CD14-positive monocyte (primary cell): ENCODE data around the gene FASN. TPM values are rescaled to one million over a fixed set of nuclear protein-coding genes. Genes with fewer than 3 reads are reported as not detected.
A peak's percentile ranks its signal among the peaks of the same experiment; 100 is the strongest.

Experiments
- DNase-seq, 3 donors: peaks; one replicate each; pipeline ENCODE4 v3.0.0-alpha.2; 2011 to 2022
- H2AFZ ChIP-seq: 2 replicates; pipeline ENCODE4 v1.6.0; 2012; ENCODE audit warnings: mild to moderate bottlenecking, low read depth, low read length, inconsistent platforms; ENCODE audit not compliant: insufficient read depth, poor library complexity, severe bottlenecking
- H3K27ac ChIP-seq, 2 donors: 1 replicate in 1 of 2; 2 replicates in 1 of 2; pipeline ENCODE4 v1.5.1; 2012 to 2013; ENCODE audit warnings: low read length in 2 of 2, control low read depth in 1 of 2, inconsistent platforms in 1 of 2, low read depth in 1 of 2, mild to moderate bottlenecking in 1 of 2
- H3K27me3 ChIP-seq, 2 donors: one replicate each; pipeline versions ENCODE4 v1.6.0 to v1.6.1; 2011 to 2013; ENCODE audit warnings: low read length in 2 of 2; ENCODE audit not compliant: control insufficient read depth in 2 of 2, insufficient read depth in 2 of 2
- H3K36me3 ChIP-seq, 2 donors: replicated peaks in 1 of 2; 1 replicate in 1 of 2; 2 replicates in 1 of 2; pipeline versions ENCODE4 v1.5.1 to v1.6.1; 2012 to 2013; ENCODE audit warnings: low read length in 2 of 2, control low read depth in 1 of 2, inconsistent platforms in 1 of 2, mild to moderate bottlenecking in 1 of 2; ENCODE audit not compliant: insufficient read depth in 2 of 2, control insufficient read depth in 1 of 2
- H3K4me1 ChIP-seq, 2 donors: 1 replicate in 1 of 2; 2 replicates in 1 of 2; pipeline versions ENCODE4 v1.5.1 to v1.6.1; 2012 to 2013; ENCODE audit warnings: low read length in 2 of 2, control low read depth in 1 of 2, inconsistent platforms in 1 of 2, mild to moderate bottlenecking in 1 of 2, moderate library complexity in 1 of 2; ENCODE audit not compliant: insufficient read depth in 2 of 2, control insufficient read depth in 1 of 2
- H3K4me2 ChIP-seq: replicated peaks from 2 replicates; pipeline ENCODE3; 2012; ENCODE audit warnings: low read length, moderate library complexity, mild to moderate bottlenecking; ENCODE audit not compliant: poor library complexity, severe bottlenecking; ENCODE audit errors: extremely low read depth
- H3K4me3 ChIP-seq, 3 experiments: fragments of 200-600 bp in 1 of 3; sonication (generic) in 1 of 3; replicated peaks in 1 of 3; 1 replicate in 2 of 3; 2 replicates in 1 of 3; pipeline ENCODE4 v1.5.1; 2011 to 2013; ENCODE audit warnings: low read length in 3 of 3, mild to moderate bottlenecking in 3 of 3, control low read depth in 2 of 3, low read depth in 2 of 3, inconsistent platforms in 1 of 3, moderate library complexity in 1 of 3
- H3K79me2 ChIP-seq: 2 replicates; pipeline ENCODE4 v1.6.0; 2012; ENCODE audit warnings: mild to moderate bottlenecking, control low read depth, inconsistent platforms, low read length, moderate library complexity; ENCODE audit not compliant: insufficient read depth
- H3K9ac ChIP-seq: 2 replicates; pipeline ENCODE4 v1.6.0; 2017; ENCODE audit warnings: low read length, mild to moderate bottlenecking; ENCODE audit not compliant: insufficient read depth, poor library complexity, severe bottlenecking
- H3K9me3 ChIP-seq, 2 donors: replicated peaks in 1 of 2; 1 replicate in 1 of 2; 2 replicates in 1 of 2; pipeline versions ENCODE4 v1.5.1 to v1.6.1; 2012 to 2013; ENCODE audit warnings: low read length in 2 of 2, control low read depth in 1 of 2; ENCODE audit not compliant: control insufficient read depth in 1 of 2, insufficient read depth in 1 of 2
- H4K20me1 ChIP-seq: 2 replicates; pipeline ENCODE4 v1.6.0; 2012; ENCODE audit warnings: mild to moderate bottlenecking, low read length, control low read depth, moderate library complexity; ENCODE audit not compliant: insufficient read depth
- H3K27ac Mint-ChIP-seq, 7 donors: one replicate each; pipeline ENCODE4 v1.8.0; 2020; ENCODE audit warnings: mild to moderate bottlenecking in 7 of 7, mixed read lengths in 7 of 7, moderate library complexity in 6 of 7, inconsistent platforms in 2 of 7
- H3K27me3 Mint-ChIP-seq, 3 donors: one replicate each; pipeline ENCODE4 v1.8.0; 2021 to 2022; ENCODE audit warnings: low read depth in 3 of 3, mild to moderate bottlenecking in 3 of 3, mixed read lengths in 3 of 3, moderate library complexity in 3 of 3, inconsistent platforms in 1 of 3
- H3K36me3 Mint-ChIP-seq, 2 donors: one replicate each; pipeline ENCODE4 v1.8.0; 2020; ENCODE audit warnings: mixed read lengths in 2 of 2, inconsistent platforms in 1 of 2, mild to moderate bottlenecking in 1 of 2
- H3K4me1 Mint-ChIP-seq: one replicate; pipeline ENCODE4 v1.8.0; 2020; ENCODE audit warnings: mild to moderate bottlenecking, mixed read lengths
- H3K4me3 Mint-ChIP-seq, 2 donors: one replicate each; pipeline ENCODE4 v1.8.0; 2020; ENCODE audit warnings: mild to moderate bottlenecking in 2 of 2, mixed read lengths in 2 of 2, moderate library complexity in 1 of 2
- H3K9me3 Mint-ChIP-seq, 7 donors: one replicate each; pipeline ENCODE4 v1.8.0; 2020 to 2022; ENCODE audit warnings: mixed read lengths in 7 of 7, mild to moderate bottlenecking in 6 of 7, moderate library complexity in 6 of 7, inconsistent platforms in 2 of 7
- CTCF ChIP-seq: fragments of 200-600 bp; IDR thresholded peaks from one replicate; pipeline ENCODE4 v1.8.0; 2022; ENCODE audit warnings: antibody characterized with exemption, mild to moderate bottlenecking
- WGBS: methylation state at CpG from one replicate; pipeline ENCODE4 v1.1.5; 2013; ENCODE audit warnings: missing lambda C conversion rate; ENCODE audit not compliant: insufficient coverage; 5-methylcytosine and 5-hydroxymethylcytosine counted together
- intact Hi-C, 2 donors: fragments of 100-400 bp; cut with micrococcal nuclease; formaldehyde crosslinking; loops; one replicate each; pipeline versions ENCODE4 v1.15.0 to v1.15.1; 2023
- polyA plus RNA-seq, 3 donors: library from polyadenylated mRNA; depleted of rRNA in 1 of 3; unstranded in 2 of 3; stranded (reverse) in 1 of 3; fragments of 300-500 nt in 2 of 3; fragments of >200 nt in 1 of 3; fragmentation: Illumina TruSeq in 2 of 3; gene quantifications; 1 replicate in 2 of 3; 2 replicates in 1 of 3; pipeline ENCODE4 v1.2.3, GENCODE V29; 2012 to 2021

The FASN gene
- polyA plus RNA-seq, 3 donors, result 0.08 to 8.4 (median 0.13) TPM

GRCh38 chr17:82083533-82084359, 14.3 kb downstream of the FASN start:
- Mint-ChIP-seq H3K4me1 (no peaks in the 10 kb centered on the region), H3K36me3 (peaks cover 40 to 86% of the 10 kb centered on the region in 2 donors), H3K27ac (no peak overlapping the region), H3K4me3 (no peak overlapping the region), H3K27me3 (peaks cover 0 to 3% (median 0%) of the 10 kb centered on the region in 3 donors), H3K9me3 (no peaks in the 10 kb centered on the region)
- peaks cover 78 to 91% of the 10 kb centered on the region in 2 donors for H3K36me3 ChIP-seq
- no peak overlapping the region for H2AFZ ChIP-seq
- H3K27me3 ChIP-seq, result no peaks in the 10 kb centered on the region
- no peaks in the 10 kb centered on the region for H4K20me1 ChIP-seq
- no peak overlapping the region for H3K27ac ChIP-seq
- WGBS, result 94% methylated on average over 53 of the region's 55 CpGs
- no peak for DNase-seq
- H3K4me1 ChIP-seq, result no peaks in the 10 kb centered on the region
- H3K4me3 ChIP-seq, result no peak overlapping the region
- intact Hi-C loops, result no loop called here
- H3K9ac ChIP-seq, result no peak overlapping the region
- H3K4me2 ChIP-seq, result no peak overlapping the region
- no peak for TF ChIP-seq CTCF
- H3K9me3 ChIP-seq, result no peaks in the 10 kb centered on the region
- no peaks in the 10 kb centered on the region for H3K79me2 ChIP-seq

GRCh38 chr17:82083009-82083408, 15.0 kb downstream of the FASN start:
- Mint-ChIP-seq H3K4me1 (no peaks in the 10 kb centered on the region), H3K9me3 (peaks cover 0 to 1% (median 0%) of the 10 kb centered on the region in 7 donors), H3K27me3 (peaks cover 0 to 3% (median 0%) of the 10 kb centered on the region in 3 donors), H3K36me3 (peaks cover 39 to 84% of the 10 kb centered on the region in 2 donors), H3K4me3 (no peak overlapping the region), H3K27ac (peak overlapping the region in 1 of 7 donors; percentile 33)
- no peak for TF ChIP-seq CTCF
- no peaks in the 10 kb centered on the region for H3K27me3 ChIP-seq
- no peak for DNase-seq
- no peaks in the 10 kb centered on the region for H3K4me1 ChIP-seq
- no peak overlapping the region for H3K4me2 ChIP-seq
- H4K20me1 ChIP-seq, result no peaks in the 10 kb centered on the region
- no peak overlapping the region for H3K27ac ChIP-seq
- H3K9ac ChIP-seq, result no peak overlapping the region
- H3K9me3 ChIP-seq, result no peaks in the 10 kb centered on the region
- H3K4me3 ChIP-seq, result no peak overlapping the region
- intact Hi-C loops, result no loop called here
- 97% methylated on average over 23 of the region's 24 CpGs for WGBS
- no peak overlapping the region for H2AFZ ChIP-seq
- H3K36me3 ChIP-seq, result peaks cover 71 to 84% of the 10 kb centered on the region in 2 donors
- no peaks in the 10 kb centered on the region for H3K79me2 ChIP-seq
